GM12891 (cell line): ENCODE measurements around the gene MRPS18B.

Experiments used
- POLR2A ChIP-seq: IDR thresholded peaks from 2 replicates; pipeline ENCODE4 v1.6.1; 2011; ENCODE audit warnings: low read depth, low read length, control low read depth
- TAF1 ChIP-seq: IDR thresholded peaks from 2 replicates; pipeline ENCODE4 v1.6.1; 2011; ENCODE audit warnings: low read depth, low read length, control low read depth

DNA sequence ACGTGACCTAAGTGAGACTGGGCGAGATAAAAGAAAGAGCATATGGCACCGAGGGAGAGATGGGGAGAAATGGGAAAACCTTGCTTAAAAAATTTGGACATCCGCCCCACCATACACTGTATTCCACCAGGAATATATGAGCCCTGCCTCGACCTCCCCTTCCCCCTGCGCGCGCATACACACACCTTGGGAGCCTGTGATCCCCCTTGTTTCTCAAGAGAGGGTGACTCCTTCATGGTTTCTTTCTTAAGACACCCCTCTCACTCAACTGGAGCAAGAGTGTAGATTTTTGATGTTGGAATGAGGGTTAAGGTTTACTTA lies 45.9 kb upstream of the MRPS18B start:
- TF ChIP-seq POLR2A (no peak), TAF1 (no peak)
